H1 (cell line): ENCODE results near the gene GPX7.

Experiments used
- CTCF ChIP-seq, 3 experiments: IDR thresholded peaks; 1 replicate in 2 of 3; 2 replicates in 1 of 3; pipeline versions ENCODE4 v1.5.1 to v1.6.1; 2011; ENCODE audit warnings: low read length in 3 of 3, mild to moderate bottlenecking in 3 of 3, inconsistent platforms in 2 of 3, low read depth in 1 of 3, moderate library complexity in 1 of 3; ENCODE audit not compliant: insufficient read depth in 1 of 3; ENCODE audit errors: control extremely low read depth in 1 of 3
- EP300 ChIP-seq, 2 experiments: IDR thresholded peaks; 1 replicate in 1 of 2; 2 replicates in 1 of 2; pipeline ENCODE4 v1.6.1; 2011 to 2012; ENCODE audit warnings: low read depth in 2 of 2, low read length in 2 of 2, mild to moderate bottlenecking in 2 of 2, borderline replicate concordance in 1 of 2, inconsistent platforms in 1 of 2, moderate library complexity in 1 of 2
- POLR2A ChIP-seq, 2 experiments: IDR thresholded peaks; 1 replicate in 1 of 2; 2 replicates in 1 of 2; pipeline ENCODE4 v1.6.1; 2011; ENCODE audit warnings: low read depth in 2 of 2, low read length in 2 of 2, mild to moderate bottlenecking in 2 of 2; ENCODE audit errors: control extremely low read depth in 1 of 2

- TF ChIP-seq CTCF (IDR thresholded peaks at IDR 0.05; ENCODE audit: control extremely low read depth in 1 of 3, insufficient read depth in 1 of 3, low read depth in 1 of 3, low read length in 3 of 3) = no peak
- TF ChIP-seq EP300 (IDR thresholded peaks at IDR 0.05; ENCODE audit: borderline replicate concordance in 1 of 2, low read depth in 2 of 2, low read length in 2 of 2) = no peak
- TF ChIP-seq POLR2A (IDR thresholded peaks at IDR 0.05; ENCODE audit: control extremely low read depth in 1 of 2, low read depth in 2 of 2, low read length in 2 of 2) = no peak
These were observed 13.6 kb upstream of the GPX7 start for GRCh38 chr1:52588535-52588934.
